CD4-positive, alpha-beta T cell (primary cell): Measurements from ENCODE around the gene C2orf72. TPM values are rescaled to one million over a fixed set of nuclear protein-coding genes. Genes with fewer than 3 reads are reported as not detected.

ENCODE experiments used
- ATAC-seq: fragments of 200-7000 bp; cut with Tn5 transposase; one replicate; pipeline ENCODE4 v1.10.0; 2022; ENCODE audit warnings: mild to moderate bottlenecking; ENCODE audit not compliant: poor library complexity
- CTCF ChIA-PET: fragments of 350-600 bp; sonication (Branson Sonifier 250); formaldehyde crosslinking; loops from one replicate; lab custom pipeline; 2021; ENCODE audit warnings: antibody characterized with exemption, inconsistent platforms; lab: Charles Lee
- POLR2A ChIA-PET: fragments of 350-600 bp; sonication (Branson Sonifier 250); formaldehyde crosslinking; loops from one replicate; lab custom pipeline; 2021; ENCODE audit warnings: antibody characterized with exemption, inconsistent platforms; lab: Charles Lee
- DNase-seq, 14 experiments: peaks; one replicate each; pipeline ENCODE4 v3.0.0-alpha.2; 2013 to 2020; ENCODE audit warnings: mixed read lengths in 2 of 14
- H3K27ac ChIP-seq, 2 donors: one replicate each; pipeline versions ENCODE4 v1.5.1 to v1.7.0; 2013; ENCODE audit warnings: low read length in 2 of 2, low read depth in 1 of 2, mild to moderate bottlenecking in 1 of 2
- H3K27me3 ChIP-seq, 2 experiments: 1 replicate in 1 of 2; 2 replicates in 1 of 2; pipeline versions ENCODE4 v1.6.1 to v1.7.0; 2013; ENCODE audit warnings: low read length in 2 of 2, control low read depth in 1 of 2, mild to moderate bottlenecking in 1 of 2, moderate library complexity in 1 of 2; ENCODE audit not compliant: insufficient read depth in 2 of 2, control insufficient read depth in 1 of 2
- H3K36me3 ChIP-seq: one replicate; pipeline ENCODE4 v1.6.1; 2013; ENCODE audit warnings: low read length, control low read depth; ENCODE audit not compliant: insufficient read depth
- H3K4me1 ChIP-seq: one replicate; pipeline ENCODE4 v1.6.1; 2013; ENCODE audit warnings: low read length, control low read depth; ENCODE audit not compliant: insufficient read depth
- H3K4me3 ChIP-seq: one replicate; pipeline ENCODE4 v1.5.1; 2013; ENCODE audit warnings: mild to moderate bottlenecking, low read length, moderate library complexity
- H3K9me3 ChIP-seq, 2 experiments: 1 replicate in 1 of 2; 2 replicates in 1 of 2; pipeline versions ENCODE4 v1.6.1 to v1.7.0; 2013; ENCODE audit warnings: low read length in 2 of 2, mild to moderate bottlenecking in 2 of 2, control low read depth in 1 of 2, moderate library complexity in 1 of 2; ENCODE audit not compliant: control insufficient read depth in 1 of 2, insufficient read depth in 1 of 2
- H3K27ac Mint-ChIP-seq: one replicate; pipeline ENCODE4 v1.8.0; 2020; ENCODE audit warnings: mixed read lengths
- H3K27me3 Mint-ChIP-seq: one replicate; pipeline ENCODE4 v1.8.0; 2021; ENCODE audit warnings: mixed read lengths
- H3K36me3 Mint-ChIP-seq: one replicate; pipeline ENCODE4 v1.8.0; 2021; ENCODE audit warnings: low read depth, mixed read lengths
- H3K4me1 Mint-ChIP-seq: one replicate; pipeline ENCODE4 v1.8.0; 2021; ENCODE audit warnings: low read depth, mixed read lengths
- H3K4me3 Mint-ChIP-seq: one replicate; pipeline ENCODE4 v1.8.0; 2020; ENCODE audit warnings: mild to moderate bottlenecking, mixed read lengths
- H3K9me3 Mint-ChIP-seq: one replicate; pipeline ENCODE4 v1.8.0; 2020; ENCODE audit warnings: mixed read lengths
- CTCF ChIP-seq: fragments of 200-600 bp; IDR thresholded peaks from one replicate; pipeline ENCODE4 v1.8.0; 2022; ENCODE audit warnings: antibody characterized with exemption, mild to moderate bottlenecking
- intact Hi-C, 2 experiments: fragments of 100-400 bp; cut with DNase I in 1 of 2; cut with micrococcal nuclease in 1 of 2; formaldehyde crosslinking; loops; one replicate each; pipeline versions ENCODE4 v1.15.1 to v1.9.0; 2023 to 2025; cut with DNase I, micrococcal nuclease
- total RNA-seq, 174 experiments: library from RNA in 2 of 174; stranded (reverse) in 2 of 174; gene quantifications; one replicate each; pipeline ENCODE4 v1.2.3 and lab custom pipeline; 2021 to 2026

Gene C2orf72
- total RNA-seq, 2 experiments from 2014 or later, result not detected

GRCh38 chr2:231052494-231053451 is 15.4 kb downstream of the C2orf72 start:
- Histone ChIP-seq H3K36me3 (no peaks in the 10 kb centered on the region), H3K27me3 (peaks cover 0 to 3% of the 10 kb centered on the region in 2 experiments), H3K4me1 (peaks cover 26% of the 10 kb centered on the region), H3K27ac (no peak overlapping the region), H3K4me3 (peak overlapping the region; percentile 81), H3K9me3 (no peaks in the 10 kb centered on the region)
- peaks cover 16% of the 10 kb centered on the region for H3K27me3 Mint-ChIP-seq
- CTCF ChIA-PET, result interaction anchor here (0.6 to 1.3 kb wide), 16 partner anchors 9 to 399 kb away, joined by 3 to 8 read pairs (median 3); no protein-coding TSS in a partner anchor
- TF ChIP-seq CTCF, result peak; percentile 97
- POLR2A ChIA-PET, result interaction anchor here (0.6 to 1.6 kb wide), 5 partner anchors 14 to 579 kb away, joined by 3 to 13 read pairs (median 3); partner anchors contain the start of gene NCL
- peaks cover 33% of the 10 kb centered on the region for H3K4me1 Mint-ChIP-seq
- peak; percentile 65 to 92 (median 78) for DNase-seq
- peaks cover 5% of the 10 kb centered on the region for H3K36me3 Mint-ChIP-seq
- H3K9me3 Mint-ChIP-seq, result no peaks in the 10 kb centered on the region
- peak overlapping the region; percentile 88 for H3K4me3 Mint-ChIP-seq
- H3K27ac Mint-ChIP-seq, result peak overlapping the region; percentile 22
- intact Hi-C loops, result loop anchor here (2.0 to 10.0 kb wide), 6 partner anchors 145 to 730 kb away; partner anchors contain the start of genes CAB39 (in 1 of the 2) and PDE6D (in 1 of the 2)
- ATAC-seq, result peak; percentile 73

DNA sequence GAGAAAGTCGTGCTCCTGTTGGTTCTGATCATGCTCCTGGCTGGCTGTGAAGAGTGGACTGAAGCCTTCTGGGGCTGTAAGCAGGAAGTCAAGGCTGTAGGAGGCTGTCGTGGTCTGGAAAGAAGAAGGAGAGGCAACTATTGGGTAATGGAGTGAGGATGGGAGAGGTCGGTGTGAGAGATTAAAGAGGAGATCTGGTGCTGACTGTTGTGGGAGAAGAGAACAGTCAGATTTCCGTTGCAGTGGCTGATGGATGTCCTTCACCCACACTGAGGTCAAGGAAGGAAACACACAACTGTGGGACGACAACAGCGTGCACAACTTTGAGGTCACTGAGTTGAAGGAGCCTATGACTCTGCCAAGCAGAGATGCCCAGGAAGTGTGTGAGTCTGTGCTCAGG is 16.5 kb downstream of the C2orf72 start:
- Histone ChIP-seq H3K27ac (no peak overlapping the region), H3K9me3 (no peaks in the 10 kb centered on the region), H3K27me3 (no peaks in the 10 kb centered on the region), H3K36me3 (no peaks in the 10 kb centered on the region), H3K4me1 (peaks cover 34% of the 10 kb centered on the region), H3K4me3 (no peak overlapping the region)
- Mint-ChIP-seq H3K27me3 (peaks cover 16% of the 10 kb centered on the region), H3K4me3 (peak overlapping the region; percentile 88), H3K36me3 (peaks cover 5% of the 10 kb centered on the region), H3K9me3 (no peaks in the 10 kb centered on the region), H3K27ac (no peak overlapping the region), H3K4me1 (peaks cover 43% of the 10 kb centered on the region)
- CTCF ChIA-PET, result no interaction called here
- intact Hi-C loops, result loop anchor here (2.0 to 10.0 kb wide), 6 partner anchors 147 to 728 kb away; partner anchors contain the start of genes CAB39 (in 1 of the 2) and PDE6D (in 1 of the 2)
- ATAC-seq (no peak), DNase-seq (no peak)
- TF ChIP-seq CTCF, result no peak
- POLR2A ChIA-PET, result no interaction called here
